Neural progenitor cell (in vitro differentiated cells): ENCODE data around the gene RASL11B. TPM values are rescaled to one million over a fixed set of nuclear protein-coding genes. Genes with fewer than 3 reads are reported as not detected.
A peak's percentile ranks its signal among the peaks of the same experiment; 100 is the strongest.
"Not testable (repeated sequence)": the region's sequence is repeated elsewhere in the genome, so short reads cannot be mapped to it uniquely, and the experiment has no call there.

Experiments
- DNase-seq: peaks from one replicate; pipeline ENCODE4 v3.0.0-alpha.2; 2016; ENCODE audit warnings: low spot score
- H2AFZ ChIP-seq: fragments of 200-600 bp; sonication (generic); replicated peaks from 2 replicates; pipeline ENCODE4 v1.6.1; 2016; ENCODE audit warnings: antibody characterized with exemption
- H3F3A ChIP-seq: fragments of 200-600 bp; sonication (generic); 2 replicates; pipeline ENCODE4 v1.6.1; 2016; ENCODE audit warnings: antibody characterized with exemption, low read depth
- H3K27ac ChIP-seq: fragments of 200-600 bp; sonication (generic); 2 replicates; pipeline ENCODE4 v1.5.1; 2016; ENCODE audit warnings: mild to moderate bottlenecking
- H3K27me3 ChIP-seq: fragments of 200-600 bp; sonication (generic); 2 replicates; pipeline ENCODE4 v1.6.1; 2016; ENCODE audit warnings: mild to moderate bottlenecking, moderate library complexity
- H3K36me3 ChIP-seq: fragments of 200-600 bp; sonication (generic); 2 replicates; pipeline ENCODE4 v1.5.1; 2016
- H3K4me1 ChIP-seq: fragments of 200-600 bp; sonication (generic); 2 replicates; pipeline ENCODE4 v1.6.1; 2016; ENCODE audit warnings: mixed run types
- H3K4me2 ChIP-seq: fragments of 200-600 bp; sonication (generic); 2 replicates; pipeline ENCODE4 v1.6.1; 2016
- H3K4me3 ChIP-seq: fragments of 200-600 bp; sonication (generic); 2 replicates; pipeline ENCODE4 v1.5.1; 2016
- H3K79me2 ChIP-seq: fragments of 200-600 bp; sonication (generic); 2 replicates; pipeline ENCODE4 v1.6.1; 2016; ENCODE audit warnings: low read depth
- H3K9ac ChIP-seq: fragments of 200-600 bp; sonication (generic); 2 replicates; pipeline ENCODE4 v1.6.1; 2016
- H3K9me3 ChIP-seq: fragments of 200-600 bp; sonication (generic); 2 replicates; pipeline ENCODE4 v1.5.1; 2016; ENCODE audit warnings: low read depth
- H4K20me1 ChIP-seq: fragments of 200-600 bp; sonication (generic); 2 replicates; pipeline ENCODE4 v1.6.1; 2016; ENCODE audit warnings: low read depth
- H3K27ac Mint-ChIP-seq: 3 replicates; pipeline ENCODE4 v1.8.0; 2021; ENCODE audit warnings: mixed read lengths
- H3K27me3 Mint-ChIP-seq: 2 replicates; pipeline ENCODE4 v1.8.0; 2022; ENCODE audit warnings: low read depth, mild to moderate bottlenecking, inconsistent platforms, moderate library complexity, mixed read lengths; ENCODE audit not compliant: insufficient read depth
- H3K36me3 Mint-ChIP-seq: 3 replicates; pipeline ENCODE4 v1.8.0; 2021; ENCODE audit warnings: mixed read lengths
- H3K4me1 Mint-ChIP-seq: 3 replicates; pipeline ENCODE4 v1.8.0; 2021; ENCODE audit warnings: mixed read lengths
- H3K4me3 Mint-ChIP-seq: 3 replicates; pipeline ENCODE4 v1.8.0; 2021; ENCODE audit warnings: mild to moderate bottlenecking, moderate library complexity, mixed read lengths
- H3K9me3 Mint-ChIP-seq: 3 replicates; pipeline ENCODE4 v1.8.0; 2020; ENCODE audit warnings: mixed read lengths
- EZH2 ChIP-seq: fragments of 200-600 bp; sonication (generic); IDR thresholded peaks from 2 replicates; pipeline ENCODE4 v1.6.1; 2017; ENCODE audit warnings: antibody characterized with exemption, mild to moderate bottlenecking, moderate library complexity
- EZH2phosphoT487 ChIP-seq: fragments of 200-600 bp; sonication (generic); IDR thresholded peaks from 2 replicates; pipeline ENCODE4 v1.6.1; 2017; ENCODE audit warnings: antibody characterized with exemption
- total RNA-seq: library from RNA; depleted of rRNA; stranded (reverse); fragments of >200 nt; gene quantifications from 2 replicates; pipeline ENCODE4 v1.2.3, GENCODE V29; 2015; ENCODE audit warnings: low replicate concordance
- TF ChIP-seq, protein P1 (sequence below): fragments of 200-600 bp; sonication (generic); IDR thresholded peaks from 2 replicates; pipeline ENCODE4 v1.5.1; 2017; ENCODE audit warnings: antibody characterized with exemption, mild to moderate bottlenecking

Gene RASL11B
- total RNA-seq, 1 donor from 2014 or later: 10.1 TPM

DNA sequence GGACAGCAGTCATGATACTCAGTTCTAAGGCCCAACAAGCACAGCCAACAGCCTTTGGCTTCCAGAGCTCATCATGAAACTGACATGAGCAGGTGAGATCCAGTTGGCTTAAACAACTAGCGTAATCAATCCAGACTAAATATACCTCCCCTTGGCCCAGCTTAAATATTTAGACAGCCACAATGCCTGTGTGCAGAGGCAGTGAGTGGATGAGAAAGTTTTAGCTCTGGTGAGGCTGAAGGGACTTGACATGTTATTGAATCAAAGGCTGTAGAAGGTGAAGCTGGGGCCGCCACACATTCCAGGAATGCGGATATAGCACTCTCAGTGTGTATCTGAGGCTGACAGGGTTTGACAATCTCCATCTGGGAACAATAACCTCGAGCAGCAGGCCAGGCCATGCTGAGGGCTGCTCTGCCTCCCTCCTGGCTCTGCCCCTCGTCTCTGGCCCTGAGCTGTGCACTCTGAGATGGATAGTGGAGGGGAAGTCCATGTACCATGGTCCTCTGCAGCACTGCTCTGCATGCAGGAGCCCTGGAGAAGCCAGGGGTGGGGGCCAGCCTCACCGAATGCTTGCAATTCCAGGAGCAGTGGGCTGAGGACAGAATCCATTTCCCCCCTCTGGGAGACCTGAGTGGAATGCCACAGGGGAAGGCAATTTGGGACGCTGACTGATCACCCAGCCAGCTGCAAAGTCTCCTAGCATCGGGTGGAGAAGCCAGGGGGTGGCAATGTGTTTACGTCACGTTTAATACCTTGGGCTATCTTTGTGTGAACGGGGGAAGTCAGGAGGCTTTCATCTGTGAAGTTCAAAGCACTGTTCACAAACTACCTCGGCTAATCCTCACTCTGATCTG is 37.3 kb upstream of the RASL11B start:
- H3K4me1 ChIP-seq: peaks cover 4% of the 10 kb centered on the region
- no peaks in the 10 kb centered on the region for H3F3A ChIP-seq
- no peak overlapping the region for H3K4me3 ChIP-seq
- H4K20me1 ChIP-seq: no peaks in the 10 kb centered on the region
- peak; percentile 13 for DNase-seq
- peak overlapping the region; percentile 95 for H3K27ac Mint-ChIP-seq
- H3K4me1 Mint-ChIP-seq: peaks cover 31% of the 10 kb centered on the region
- H3K9ac ChIP-seq: no peak overlapping the region
- H3K27me3 Mint-ChIP-seq: peaks cover 7% of the 10 kb centered on the region
- H3K79me2 ChIP-seq: no peaks in the 10 kb centered on the region
- no peak overlapping the region for H3K4me2 ChIP-seq
- no peaks in the 10 kb centered on the region for H3K9me3 Mint-ChIP-seq
- peak overlapping the region; percentile 41 for H3K4me3 Mint-ChIP-seq
- H3K27ac ChIP-seq: no peak overlapping the region
- no peak overlapping the region for H2AFZ ChIP-seq
- H3K36me3 ChIP-seq: no peaks in the 10 kb centered on the region
- TF ChIP-seq, protein P1, sequence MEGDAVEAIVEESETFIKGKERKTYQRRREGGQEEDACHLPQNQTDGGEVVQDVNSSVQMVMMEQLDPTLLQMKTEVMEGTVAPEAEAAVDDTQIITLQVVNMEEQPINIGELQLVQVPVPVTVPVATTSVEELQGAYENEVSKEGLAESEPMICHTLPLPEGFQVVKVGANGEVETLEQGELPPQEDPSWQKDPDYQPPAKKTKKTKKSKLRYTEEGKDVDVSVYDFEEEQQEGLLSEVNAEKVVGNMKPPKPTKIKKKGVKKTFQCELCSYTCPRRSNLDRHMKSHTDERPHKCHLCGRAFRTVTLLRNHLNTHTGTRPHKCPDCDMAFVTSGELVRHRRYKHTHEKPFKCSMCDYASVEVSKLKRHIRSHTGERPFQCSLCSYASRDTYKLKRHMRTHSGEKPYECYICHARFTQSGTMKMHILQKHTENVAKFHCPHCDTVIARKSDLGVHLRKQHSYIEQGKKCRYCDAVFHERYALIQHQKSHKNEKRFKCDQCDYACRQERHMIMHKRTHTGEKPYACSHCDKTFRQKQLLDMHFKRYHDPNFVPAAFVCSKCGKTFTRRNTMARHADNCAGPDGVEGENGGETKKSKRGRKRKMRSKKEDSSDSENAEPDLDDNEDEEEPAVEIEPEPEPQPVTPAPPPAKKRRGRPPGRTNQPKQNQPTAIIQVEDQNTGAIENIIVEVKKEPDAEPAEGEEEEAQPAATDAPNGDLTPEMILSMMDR: no peak
- TF ChIP-seq EZH2 (no peak), EZH2phosphoT487 (no peak)
- no peaks in the 10 kb centered on the region for H3K9me3 ChIP-seq
- no peaks in the 10 kb centered on the region for H3K36me3 Mint-ChIP-seq
- H3K27me3 ChIP-seq: no peaks in the 10 kb centered on the region

DNA sequence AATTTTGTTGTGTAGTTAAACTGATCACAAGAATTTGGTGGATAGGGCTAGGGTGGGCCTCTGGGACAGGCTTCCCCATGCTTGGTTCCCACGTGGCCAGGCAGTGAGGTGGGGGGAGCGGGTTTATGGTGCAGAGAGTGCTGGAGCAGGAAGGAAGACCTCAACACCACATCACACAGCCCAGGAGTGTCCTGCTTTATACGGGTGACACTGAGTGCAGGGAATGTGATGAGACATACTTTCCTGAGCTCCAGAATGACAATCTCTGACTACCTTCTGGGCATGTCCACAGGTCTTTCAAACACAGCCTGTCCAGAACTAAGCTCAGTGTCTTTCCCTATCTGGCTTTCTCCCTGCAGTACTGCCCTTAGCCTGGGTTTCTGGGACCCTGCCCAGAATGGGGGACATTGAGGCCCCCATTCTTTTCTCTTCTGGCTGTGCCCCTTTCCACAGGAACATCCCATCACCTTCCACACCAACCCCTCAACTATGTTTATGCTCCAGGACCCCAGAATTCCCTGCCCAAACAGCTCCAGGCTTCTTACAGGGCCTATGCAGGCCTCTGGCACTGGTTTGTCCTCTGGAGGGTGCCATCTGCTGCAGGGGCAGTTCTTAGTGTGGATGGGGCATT is 36.5 kb upstream of the RASL11B start:
- Mint-ChIP-seq H3K36me3 (no peaks in the 10 kb centered on the region), H3K27ac (peak overlapping the region; percentile 95), H3K4me1 (peaks cover 31% of the 10 kb centered on the region), H3K9me3 (no peaks in the 10 kb centered on the region), H3K4me3 (peak overlapping the region; percentile 41), H3K27me3 (peaks cover 7% of the 10 kb centered on the region)
- Histone ChIP-seq H3K9me3 (no peaks in the 10 kb centered on the region), H3K36me3 (no peaks in the 10 kb centered on the region), H2AFZ (no peak overlapping the region), H3K79me2 (no peaks in the 10 kb centered on the region), H3K4me1 (peaks cover 4% of the 10 kb centered on the region), H3K4me3 (no peak overlapping the region), H3K4me2 (no peak overlapping the region), H3F3A (no peaks in the 10 kb centered on the region), H3K27me3 (no peaks in the 10 kb centered on the region), H3K27ac (no peak overlapping the region), H4K20me1 (no peaks in the 10 kb centered on the region), H3K9ac (no peak overlapping the region)
- DNase-seq: no peak
- TF ChIP-seq EZH2 (no peak), EZH2phosphoT487 (no peak)
- TF ChIP-seq, protein P1: no peak

DNA sequence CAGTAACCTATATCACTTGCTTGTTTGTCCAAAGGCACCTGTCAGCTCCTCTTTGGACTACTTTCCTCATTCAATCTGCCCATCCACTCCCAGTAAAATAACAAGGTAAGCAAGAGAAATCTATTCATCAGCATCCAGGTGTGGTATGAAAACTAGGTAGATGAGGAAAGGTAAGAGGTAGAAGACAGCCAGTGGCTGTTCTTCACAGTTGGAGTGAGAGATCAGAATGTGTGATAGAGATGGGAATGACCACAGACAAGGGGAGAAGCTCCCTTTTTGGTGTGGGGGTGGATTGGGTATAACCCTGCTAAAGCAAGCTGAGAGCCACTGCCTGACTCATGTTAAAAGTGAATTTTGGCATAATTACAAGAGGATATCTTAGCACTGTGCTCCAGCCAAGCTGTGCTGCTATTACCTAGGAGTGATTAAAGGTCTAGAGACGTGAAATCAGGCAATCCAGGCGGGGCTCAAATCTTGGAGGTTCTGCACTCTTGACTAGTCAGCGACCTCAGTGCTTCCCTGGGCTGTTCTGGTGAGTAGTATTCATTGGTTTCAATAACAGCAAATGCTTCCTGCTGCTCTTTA is 28.1 kb upstream of the RASL11B start:
- Mint-ChIP-seq H3K4me3 (no peak overlapping the region), H3K36me3 (no peaks in the 10 kb centered on the region), H3K27me3 (peaks cover 8% of the 10 kb centered on the region), H3K9me3 (no peaks in the 10 kb centered on the region), H3K4me1 (peaks cover 17% of the 10 kb centered on the region), H3K27ac (peak overlapping the region; percentile 29)
- Histone ChIP-seq H2AFZ (no peak overlapping the region), H4K20me1 (no peaks in the 10 kb centered on the region), H3K79me2 (no peaks in the 10 kb centered on the region), H3K4me1 (peaks cover 13% of the 10 kb centered on the region), H3K27me3 (no peaks in the 10 kb centered on the region), H3K9me3 (no peaks in the 10 kb centered on the region), H3K4me2 (no peak overlapping the region), H3K9ac (no peak overlapping the region), H3F3A (peaks cover 9% of the 10 kb centered on the region), H3K4me3 (no peak overlapping the region), H3K36me3 (no peaks in the 10 kb centered on the region), H3K27ac (no peak overlapping the region)
- TF ChIP-seq EZH2 (no peak), EZH2phosphoT487 (no peak)
- TF ChIP-seq, protein P1: no peak
- DNase-seq: no peak

DNA sequence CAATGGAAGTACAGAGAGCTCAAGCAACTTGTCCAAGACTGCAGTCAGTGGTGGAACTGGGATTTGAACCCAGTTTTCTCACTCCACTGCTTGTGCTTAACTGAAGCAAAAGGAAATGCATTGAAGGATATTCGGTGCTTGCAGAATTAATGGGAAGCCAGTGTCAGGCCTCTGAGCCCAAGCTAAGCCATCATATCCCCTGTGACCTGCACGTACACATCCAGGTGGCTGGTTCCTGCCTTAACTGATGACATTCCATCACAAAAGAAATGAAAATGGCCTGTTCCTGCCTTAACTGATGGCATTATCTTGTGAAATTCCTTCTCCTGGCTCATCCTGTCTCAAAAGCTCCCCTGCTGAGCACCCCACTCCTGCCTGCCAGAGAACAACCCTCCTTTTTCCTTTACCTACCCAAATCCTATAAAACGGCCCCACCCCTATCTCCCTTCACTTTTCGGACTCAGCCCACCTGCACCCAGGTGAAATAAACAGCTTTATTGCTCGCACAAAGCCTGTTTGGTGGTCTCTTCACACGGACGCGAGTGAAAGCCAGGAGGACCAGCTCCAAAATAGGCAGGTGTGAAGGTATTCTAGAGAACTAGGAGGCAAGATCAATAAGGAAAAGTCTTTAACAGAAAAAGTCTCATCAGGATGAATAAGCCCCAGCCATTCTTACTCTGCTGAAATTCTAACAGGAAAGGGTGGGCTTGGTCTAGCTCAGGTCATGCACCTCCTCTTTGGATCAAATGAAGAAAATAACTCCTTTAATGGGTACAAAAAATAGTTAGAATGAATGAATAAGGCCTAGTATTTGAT is 27.3 kb upstream of the RASL11B start:
- H3K9ac ChIP-seq, H3K27ac ChIP-seq, H3K9me3 ChIP-seq, H3K27me3 Mint-ChIP-seq, H3F3A ChIP-seq, H3K27me3 ChIP-seq, H3K79me2 ChIP-seq, DNase-seq, H2AFZ ChIP-seq, H3K9me3 Mint-ChIP-seq, H3K4me3 Mint-ChIP-seq, H3K36me3 ChIP-seq, H3K27ac Mint-ChIP-seq, H3K4me3 ChIP-seq, H4K20me1 ChIP-seq, H3K36me3 Mint-ChIP-seq: not testable (repeated sequence)
- H3K4me2 ChIP-seq: peak overlapping the region; percentile 49
- peaks cover 23% of the 10 kb centered on the region for H3K4me1 Mint-ChIP-seq
- H3K4me1 ChIP-seq: peaks cover 18% of the 10 kb centered on the region
